Glomerular endothelial cell (primary cell): ENCODE measurements around the gene S100Z. TPM values are rescaled to one million over a fixed set of nuclear protein-coding genes. Genes with fewer than 3 reads are reported as not detected.
"Not testable (repeated sequence)": the region's sequence is repeated elsewhere in the genome, so short reads cannot be mapped to it uniquely, and the experiment has no call there.

Source experiments
- DNase-seq: peaks from one replicate; pipeline ENCODE4 v3.0.0-alpha.2; 2011; ENCODE audit warnings: low read depth, low spot score; ENCODE audit errors: extremely low read depth
- total RNA-seq: library from RNA; depleted of rRNA; stranded (reverse); fragments of >200 nt; gene quantifications from 2 replicates; pipeline ENCODE4 v1.2.3, GENCODE V29; 2015

The S100Z gene
- total RNA-seq, 1 donor from 2014 or later = not detected

- DNase-seq = not testable (repeated sequence)
Measured at GRCh38 chr5:76822105-76822731, 27.6 kb upstream of the S100Z start.

- not testable (repeated sequence) for DNase-seq
Measured at GRCh38 chr5:76826416-76826815, 23.4 kb upstream of the S100Z start.

GRCh38 chr5:76831110-76831452 lies 18.7 kb upstream of the S100Z start:
- DNase-seq = peak; percentile 50

- DNase-seq = no peak
Measured at GRCh38 chr5:76836181-76836580, 13.6 kb upstream of the S100Z start.

- DNase-seq = no peak
Measured at GRCh38 chr5:76836585-76836984, 13.2 kb upstream of the S100Z start.

GRCh38 chr5:76838481-76839261 lies 11.1 kb upstream of the S100Z start:
- no peak for DNase-seq

- DNase-seq = no peak
Measured at GRCh38 chr5:76841361-76841760, 8.5 kb upstream of the S100Z start.

GRCh38 chr5:76845890-76846289 lies 3.9 kb upstream of the S100Z start:
- no peak for DNase-seq

- no peak for DNase-seq
Measured at GRCh38 chr5:76850543-76851145, 830 bp downstream of the S100Z start.

- no peak for DNase-seq
Measured at GRCh38 chr5:76851728-76852369, 2.0 kb downstream of the S100Z start.

GRCh38 chr5:76852772-76853171 lies 3.0 kb downstream of the S100Z start:
- DNase-seq = no peak

GRCh38 chr5:76853741-76854140 lies 3.9 kb downstream of the S100Z start:
- not testable (repeated sequence) for DNase-seq

GRCh38 chr5:76854644-76855043 lies 4.8 kb downstream of the S100Z start:
- no peak for DNase-seq

GRCh38 chr5:76855501-76855900 lies 5.7 kb downstream of the S100Z start:
- not testable (repeated sequence) for DNase-seq

GRCh38 chr5:76855961-76856360 lies 6.1 kb downstream of the S100Z start:
- DNase-seq = no peak

- not testable (repeated sequence) for DNase-seq
Measured at GRCh38 chr5:76856800-76857199, 7.0 kb downstream of the S100Z start.

GRCh38 chr5:76859591-76860247 lies 9.9 kb downstream of the S100Z start:
- DNase-seq = no peak

GRCh38 chr5:76861612-76862011 lies 11.8 kb downstream of the S100Z start:
- no peak for DNase-seq

- DNase-seq = no peak
Measured at GRCh38 chr5:76863001-76863400, 13.2 kb downstream of the S100Z start.

GRCh38 chr5:76866503-76866902 lies 16.7 kb downstream of the S100Z start:
- DNase-seq = no peak

- DNase-seq = no peak
Measured at GRCh38 chr5:76867038-76867437, 17.2 kb downstream of the S100Z start.
